ENCODE data around the gene VPS26A.

The VPS26A gene

GRCh38 chr10:69179089-69179742, 55.2 kb downstream of the VPS26A start:
- DNase-seq (ENCODE audit: low spot score): no peak

- DNase-seq (ENCODE audit: low spot score): peak; percentile 71
These were observed 56.0 kb downstream of the VPS26A start, which contains the start of gene SUPV3L1 for GRCh38 chr10:69179743-69180524. Gene SUPV3L1 (plus strand): TSS chr10:69180234. CDS start chr10:69180292, 58 bp downstream.

GRCh38 chr10:69180525-69181204, 56.7 kb downstream of the VPS26A start:
- DNase-seq (ENCODE audit: low spot score): no peak

- no peak for DNase-seq (ENCODE audit: low spot score)
These were observed 57.5 kb downstream of the VPS26A start for GRCh38 chr10:69181433-69181832.

GRCh38 chr10:69182005-69182404, 58.0 kb downstream of the VPS26A start:
- DNase-seq (ENCODE audit: low spot score): no peak

- no peak for DNase-seq (ENCODE audit: low spot score)
These were observed 62.5 kb downstream of the VPS26A start for GRCh38 chr10:69186524-69186923.

GRCh38 chr10:69201045-69201444, 77.1 kb downstream of the VPS26A start:
- DNase-seq (ENCODE audit: low spot score): no peak

- DNase-seq (ENCODE audit: low spot score): no peak
These were observed 78.4 kb downstream of the VPS26A start for GRCh38 chr10:69202332-69202731.

GRCh38 chr10:69208761-69209160, 84.8 kb downstream of the VPS26A start:
- no peak for DNase-seq (ENCODE audit: low spot score)

- DNase-seq (ENCODE audit: low spot score): no peak
These were observed 86.0 kb downstream of the VPS26A start for GRCh38 chr10:69209787-69210484.

GRCh38 chr10:69211104-69211503, 87.1 kb downstream of the VPS26A start:
- DNase-seq (ENCODE audit: low spot score): no peak

GRCh38 chr10:69211524-69211923, 87.5 kb downstream of the VPS26A start:
- DNase-seq (ENCODE audit: low spot score): no peak

GRCh38 chr10:69213591-69214311, 89.8 kb downstream of the VPS26A start:
- DNase-seq (ENCODE audit: low spot score): no peak

GRCh38 chr10:69214666-69215131, 90.7 kb downstream of the VPS26A start:
- no peak for DNase-seq (ENCODE audit: low spot score)

- no peak for DNase-seq (ENCODE audit: low spot score)
These were observed 91.6 kb downstream of the VPS26A start for GRCh38 chr10:69215405-69216171.

- DNase-seq (ENCODE audit: low spot score): no peak
These were observed 92.7 kb downstream of the VPS26A start for GRCh38 chr10:69216577-69217118.

- no peak for DNase-seq (ENCODE audit: low spot score)
These were observed 93.3 kb downstream of the VPS26A start for GRCh38 chr10:69217119-69217754.

GRCh38 chr10:69218831-69219230, 94.9 kb downstream of the VPS26A start:
- DNase-seq (ENCODE audit: low spot score): no peak

GRCh38 chr10:69220041-69220451, 96.1 kb downstream of the VPS26A start, which contains the start of gene HKDC1:
Gene HKDC1 (plus strand): TSS chr10:69220332. CDS start chr10:69220436, 104 bp downstream.
- DNase-seq (ENCODE audit: low spot score): no peak

- no peak for DNase-seq (ENCODE audit: low spot score)
These were observed 96.5 kb downstream of the VPS26A start for GRCh38 chr10:69220507-69220906.
